HUDEP-2 (cell line): ENCODE data around the gene NDUFB7.
"Not testable (repeated sequence)": the region's sequence is repeated elsewhere in the genome, so short reads cannot be mapped to it uniquely, and the experiment has no call there.

ENCODE experiments used
- DNase-seq, 76 experiments: peaks; one replicate each; lab custom pipeline; 2025; ENCODE audit not compliant: unreplicated experiment in 76 of 76; lab: John Stamatoyannopoulos, UW

Gene NDUFB7

GRCh38 chr19:14571695-14572490 lies at the start of gene NDUFB7:
NDUFB7 (minus strand) TSS chr19:14572066; CDS start chr19:14572000, 66 bp downstream.
- peak in 75 of 76 experiments; percentile 58 to 98 (median 93) for DNase-seq

- DNase-seq = no peak
These were observed 47.5 kb upstream of the NDUFB7 start for GRCh38 chr19:14619404-14619803.

- DNase-seq = no peak
These were observed 44.5 kb upstream of the NDUFB7 start for GRCh38 chr19:14616407-14616806.

GRCh38 chr19:14615623-14616022 lies 43.8 kb upstream of the NDUFB7 start:
- DNase-seq = no peak

- DNase-seq = no peak
These were observed 42.2 kb upstream of the NDUFB7 start for GRCh38 chr19:14614099-14614412.

GRCh38 chr19:14613399-14614098 lies 41.7 kb upstream of the NDUFB7 start:
- DNase-seq = not testable (repeated sequence)

GRCh38 chr19:14612657-14613056 lies 40.8 kb upstream of the NDUFB7 start:
- DNase-seq = no peak

- not testable (repeated sequence) for DNase-seq
These were observed 40.4 kb upstream of the NDUFB7 start for GRCh38 chr19:14612242-14612641.

- no peak for DNase-seq
These were observed 39.2 kb upstream of the NDUFB7 start for GRCh38 chr19:14611051-14611450.

- DNase-seq = no peak
These were observed 34.8 kb upstream of the NDUFB7 start for GRCh38 chr19:14606627-14607026.

GRCh38 chr19:14603990-14604387 lies 32.1 kb upstream of the NDUFB7 start:
- no peak for DNase-seq

- DNase-seq = no peak
These were observed 27.8 kb upstream of the NDUFB7 start for GRCh38 chr19:14599548-14600147.

GRCh38 chr19:14595558-14595957 lies 23.7 kb upstream of the NDUFB7 start:
- no peak for DNase-seq

- DNase-seq = not testable (repeated sequence)
These were observed 17.6 kb upstream of the NDUFB7 start for GRCh38 chr19:14589433-14589832.

GRCh38 chr19:14585187-14585586 lies 13.3 kb upstream of the NDUFB7 start:
- not testable (repeated sequence) for DNase-seq

GRCh38 chr19:14584372-14584771 lies 12.5 kb upstream of the NDUFB7 start:
- DNase-seq = not testable (repeated sequence)

- DNase-seq = no peak
These were observed 11.1 kb upstream of the NDUFB7 start, which contains the start of gene CLEC17A for GRCh38 chr19:14582894-14583340. CLEC17A (plus strand) TSS chr19:14583084; CDS start chr19:14583161, 77 bp downstream.

GRCh38 chr19:14580623-14581237 lies 8.9 kb upstream of the NDUFB7 start:
- DNase-seq = peak in 1 of 76 experiments; percentile 6

GRCh38 chr19:14577885-14578427 lies 6.1 kb upstream of the NDUFB7 start:
- peak in 3 of 76 experiments; percentile 14 to 17 (median 15) for DNase-seq

GRCh38 chr19:14577264-14577663 lies 5.4 kb upstream of the NDUFB7 start:
- no peak for DNase-seq

- DNase-seq = no peak
These were observed 4.5 kb upstream of the NDUFB7 start for GRCh38 chr19:14576363-14576762.
